ENCODE results near the gene UNC45B. TPM values are rescaled to one million over a fixed set of nuclear protein-coding genes. Genes with fewer than 3 reads are reported as not detected.
"Not testable (repeated sequence)": the region's sequence is repeated elsewhere in the genome, so short reads cannot be mapped to it uniquely, and the experiment has no call there.

The UNC45B gene
- total and polyA plus RNA-seq, 2 of the 4 experiments (the other 2 are of a cell fraction) = not detected

DNA sequence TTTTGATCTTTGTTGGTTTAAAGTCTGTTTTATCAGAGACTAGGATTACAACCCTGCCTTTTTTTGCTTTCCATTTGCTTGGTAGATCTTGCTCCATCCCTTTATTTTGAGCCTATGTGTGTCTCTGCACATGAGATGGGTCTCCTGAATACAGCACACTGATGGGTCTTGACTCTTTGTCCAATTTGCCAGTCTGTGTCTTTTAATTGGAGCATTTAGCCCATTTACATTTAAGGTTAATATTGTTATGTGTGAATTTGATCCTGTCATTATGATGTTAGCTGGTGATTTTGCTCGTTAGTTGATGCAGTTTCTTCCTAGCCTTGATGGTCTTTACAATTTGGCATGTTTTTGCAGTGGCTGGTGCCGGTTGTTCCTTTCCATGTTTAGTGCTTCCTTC, 55.0 kb downstream of the UNC45B start:
- dilution Hi-C loops (cut with HindIII; ENCODE audit: low sequenced_read_pairs, unreplicated experiment); H3K27ac ChIP-seq (ENCODE audit: insufficient read depth, low read length); H3K36me3 ChIP-seq (ENCODE audit: control insufficient read depth, insufficient read depth, low read length); H2BK20ac ChIP-seq (ENCODE audit: low read depth, low read length); CTCF ChIA-PET; H4K8ac ChIP-seq (ENCODE audit: low read depth in 2 of 2, low read length in 2 of 2); H2AK9ac ChIP-seq (replicated peaks; ENCODE audit: low read depth, low read length, poor library complexity); intact Hi-C loops (cut with micrococcal nuclease); H2BK15ac ChIP-seq (ENCODE audit: low read depth, low read length); BruUV-seq (replicated peaks); in situ Hi-C loops (cut with MboI; ENCODE audit: low sequenced_read_pairs); H4K5ac ChIP-seq (ENCODE audit: low read depth, low read length); H3K56ac ChIP-seq (ENCODE audit: extremely low read depth, insufficient read depth, low read length); H3K79me1 ChIP-seq (ENCODE audit: low read depth in 1 of 2, low read length in 2 of 2); H2AK5ac ChIP-seq (ENCODE audit: low read depth, low read length); H3K23ac ChIP-seq (ENCODE audit: low read depth, low read length); H2AFZ ChIP-seq (replicated peaks; ENCODE audit: low read length, poor library complexity); H4K20me1 ChIP-seq (ENCODE audit: insufficient read depth, low read length); H3K18ac ChIP-seq (ENCODE audit: low read depth, low read length); ATAC-seq (ENCODE audit: low read depth); H3K9me3 ChIP-seq (ENCODE audit: control insufficient read depth, insufficient read depth, low read length); H2BK120ac ChIP-seq (ENCODE audit: low read depth, low read length); H3K4me2 ChIP-seq (ENCODE audit: low read depth, low read length); H3K27me3 ChIP-seq (ENCODE audit: control insufficient read depth, insufficient read depth, low read length); POLR2A ChIA-PET (ENCODE audit: unreplicated experiment); H3K4ac ChIP-seq (ENCODE audit: low read depth, low read length); H2BK5ac ChIP-seq (ENCODE audit: low read depth, low read length, poor library complexity, severe bottlenecking); DNase-seq; H3K4me1 ChIP-seq (ENCODE audit: control insufficient read depth, insufficient read depth, low read length); H3K14ac ChIP-seq (replicated peaks; ENCODE audit: low read depth, low read length); H3K9ac ChIP-seq (ENCODE audit: low read depth, low read length); H4K91ac ChIP-seq (ENCODE audit: insufficient read depth, low read depth, low read length); H3K9me1 ChIP-seq (ENCODE audit: insufficient read depth, low read length); H3K4me3 ChIP-seq (ENCODE audit: insufficient read depth, low read depth, low read length): not testable (repeated sequence)
- no CpG with 5 or more reads among the region's 2 CpGs for WGBS, 2 experiments (ENCODE audit: extremely low coverage in 2 of 2, insufficient read length in 1 of 2)

All from IMR-90 (cell line).